ENCODE measurements around the gene FZD7. TPM values are rescaled to one million over a fixed set of nuclear protein-coding genes. Genes with fewer than 3 reads are reported as not detected.

The FZD7 gene
- total RNA-seq, 2 experiments from 2014 or later, result 0.46 to 0.63 TPM

DNA sequence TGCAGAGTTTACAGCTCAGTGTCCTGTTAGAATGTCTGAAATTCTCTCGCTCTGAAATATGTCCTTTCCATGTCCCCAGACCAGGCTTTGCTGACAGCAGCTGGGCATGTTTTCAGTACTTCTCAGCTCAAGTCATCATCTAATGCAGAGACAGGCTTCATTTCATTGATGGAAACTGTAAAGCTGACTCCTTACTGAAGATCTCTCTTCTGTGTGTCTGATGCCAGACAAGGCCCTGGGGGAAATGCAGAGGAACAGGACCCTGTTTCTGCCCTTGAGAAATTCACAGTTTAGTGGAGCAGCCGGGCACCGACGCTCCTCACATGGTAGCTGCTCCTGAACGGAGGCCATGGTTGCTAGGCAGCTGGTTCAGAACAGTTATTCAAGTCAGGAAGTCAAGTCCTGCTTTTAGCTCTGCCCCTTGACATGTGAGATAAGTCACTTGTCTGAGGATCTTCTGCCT lies 24.6 kb upstream of the FZD7 start:
- CTCF ChIA-PET, result no interaction called here

DNA sequence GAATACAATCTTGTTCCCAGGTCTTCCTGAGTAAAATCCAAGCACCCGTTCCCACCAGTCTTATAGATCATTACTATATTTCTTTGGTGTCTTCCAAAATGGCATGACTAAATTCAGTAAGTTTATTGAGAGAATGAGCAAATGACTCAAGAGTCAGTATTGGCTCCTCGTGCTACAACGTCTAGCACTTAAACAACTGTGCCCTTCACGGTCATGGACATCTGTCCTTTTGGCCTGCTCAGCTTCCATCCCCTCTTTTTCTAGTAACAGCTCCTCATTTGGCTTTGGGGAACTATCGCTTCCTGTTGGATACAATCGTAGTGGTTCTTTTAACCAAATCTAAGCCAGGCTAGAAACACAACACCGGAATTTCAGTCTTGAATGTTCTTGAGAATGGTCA lies 24.1 kb upstream of the FZD7 start:
- ChIA-PET POLR2A (no interaction called here), CTCF (no interaction called here)

More for the DNA sequence above, 24.6 kb upstream of the FZD7 start:
- POLR2A ChIA-PET, result no interaction called here

DNA sequence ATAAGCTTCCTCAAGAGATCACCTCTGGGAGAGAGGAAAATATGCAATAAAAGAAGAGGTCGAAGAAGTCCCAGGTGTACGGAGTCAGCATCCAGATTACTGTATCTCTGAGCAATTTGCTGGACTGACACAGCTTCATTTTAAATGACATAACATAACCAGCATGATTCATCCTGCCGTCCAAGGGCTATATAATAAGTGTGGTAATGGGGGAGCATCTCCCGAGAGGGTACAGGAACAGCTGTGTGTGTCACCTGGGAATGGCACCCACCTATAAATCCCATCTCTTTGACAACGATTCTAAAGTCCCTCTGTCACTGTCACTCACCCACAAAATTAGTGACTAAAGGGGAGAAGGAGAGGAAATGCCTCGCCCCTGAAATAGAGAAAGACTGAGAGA lies 19.3 kb upstream of the FZD7 start:
- CTCF ChIA-PET, result no interaction called here
- POLR2A ChIA-PET, result no interaction called here

DNA sequence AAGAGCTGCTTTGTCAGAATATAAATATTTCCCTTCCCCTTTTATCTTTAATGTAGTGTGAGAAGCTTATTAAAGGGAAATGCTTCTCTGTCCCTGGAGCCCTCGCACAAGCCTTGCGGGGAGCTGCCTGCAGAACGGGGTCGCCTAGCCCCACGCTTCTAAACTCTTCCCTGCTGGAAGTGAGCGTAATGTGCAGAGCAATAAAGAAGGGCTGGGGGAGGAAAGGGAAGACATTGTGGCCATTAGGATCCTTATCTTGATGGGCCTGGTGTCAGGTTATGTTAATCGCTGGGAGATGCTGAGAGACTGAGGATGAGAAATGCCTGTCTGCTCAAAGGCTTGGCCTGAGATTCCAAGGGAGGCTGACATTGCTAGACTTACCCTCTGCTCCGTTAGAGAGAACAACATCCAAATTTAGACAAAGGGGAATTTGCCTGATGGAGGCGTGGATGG lies 18.9 kb upstream of the FZD7 start:
- CTCF ChIA-PET, result no interaction called here
- POLR2A ChIA-PET, result no interaction called here

DNA sequence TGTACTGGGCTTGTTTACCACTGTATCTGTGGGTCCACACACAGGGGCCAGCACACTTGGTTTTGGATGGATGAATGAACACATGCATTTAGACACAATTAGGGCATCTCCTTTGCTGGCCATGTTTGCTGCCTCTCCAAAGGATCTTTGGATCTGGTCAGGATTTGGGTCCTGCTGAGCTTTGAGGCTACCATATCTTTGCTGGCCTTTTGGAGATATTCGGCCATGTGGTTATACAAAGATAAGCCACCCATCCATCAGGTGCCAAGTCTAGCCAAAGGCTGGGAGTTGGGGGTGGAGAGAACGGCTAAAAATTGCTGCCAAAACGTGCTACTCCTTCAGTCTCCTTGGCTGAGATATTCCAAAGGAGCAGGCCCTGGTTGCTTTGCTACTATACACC lies 18.2 kb upstream of the FZD7 start:
- ChIA-PET POLR2A (no interaction called here), CTCF (no interaction called here)

DNA sequence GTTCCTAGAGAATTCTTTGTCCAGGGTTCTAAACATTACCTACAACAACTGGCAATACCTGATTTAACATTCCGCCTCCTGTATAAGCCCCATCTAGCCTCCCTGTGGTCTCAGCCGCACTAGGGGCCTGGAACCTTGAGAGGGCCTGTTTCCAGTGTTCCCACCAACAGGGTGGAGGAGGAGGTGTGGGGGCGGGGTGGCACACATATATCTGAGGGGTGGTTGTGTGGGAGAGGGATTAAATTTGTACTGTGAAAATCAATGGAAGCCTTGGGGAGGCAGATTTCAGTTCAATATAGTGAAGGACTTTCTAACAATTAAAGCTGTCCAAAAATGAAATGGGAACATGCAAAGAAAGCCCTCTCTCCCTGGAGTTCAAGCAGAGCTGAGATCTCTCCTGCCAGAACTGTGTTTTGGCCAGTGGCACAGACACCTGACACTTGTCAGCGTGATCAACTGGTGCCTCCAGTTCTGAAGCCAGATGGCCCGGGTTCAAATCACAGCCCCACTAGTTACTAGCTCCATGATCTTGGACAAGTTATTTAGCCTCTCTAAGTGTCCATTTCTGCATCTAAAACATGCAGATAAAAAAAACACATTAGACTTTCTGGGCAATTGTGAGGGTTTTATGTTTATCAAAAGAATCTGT lies 17.0 kb upstream of the FZD7 start:
- ChIA-PET CTCF (no interaction called here), POLR2A (no interaction called here)

DNA sequence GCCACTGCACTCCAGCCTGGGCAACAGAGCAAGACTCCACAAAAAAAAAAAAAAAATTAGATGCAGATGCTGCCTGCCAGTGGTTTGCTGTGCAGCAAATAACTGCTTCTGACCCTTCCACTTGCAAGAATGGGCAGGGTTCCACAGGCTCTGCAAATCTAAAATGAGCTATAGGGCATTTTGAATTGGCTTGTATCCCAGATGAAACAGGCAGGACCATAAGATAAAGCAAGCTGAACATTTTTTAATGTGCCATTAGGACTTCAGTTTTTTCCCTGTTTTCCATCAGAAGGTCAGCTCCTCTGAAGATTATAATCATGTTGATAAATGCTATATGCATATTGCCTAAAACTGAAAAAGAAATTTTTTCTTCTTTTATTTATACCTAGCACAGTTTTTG lies 15.7 kb upstream of the FZD7 start:
- CTCF ChIA-PET, result interaction anchor here (0.7 kb wide), 1 partner anchor 29 kb away, joined by 3 read pairs; no protein-coding TSS in a partner anchor
- POLR2A ChIA-PET, result no interaction called here

DNA sequence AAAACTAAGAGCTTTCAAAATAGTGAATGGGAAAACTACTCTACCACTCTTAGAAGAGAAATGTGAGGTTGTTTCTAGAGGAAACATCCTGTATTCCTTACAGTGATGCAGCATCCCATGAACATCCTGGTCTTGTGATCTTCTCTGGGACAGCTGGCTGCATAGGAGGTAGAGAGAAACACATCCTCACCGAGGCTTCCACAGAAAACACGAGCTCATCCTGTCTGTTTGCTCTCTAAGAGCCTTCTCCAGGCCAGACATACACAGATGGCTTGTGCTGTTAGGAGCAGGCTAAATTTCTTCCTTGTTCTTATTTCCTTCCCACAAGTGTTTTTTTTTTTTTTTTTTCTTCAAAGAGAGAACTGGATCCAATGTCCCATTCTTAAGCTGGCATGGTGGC lies 14.7 kb upstream of the FZD7 start:
- CTCF ChIA-PET, result no interaction called here

DNA sequence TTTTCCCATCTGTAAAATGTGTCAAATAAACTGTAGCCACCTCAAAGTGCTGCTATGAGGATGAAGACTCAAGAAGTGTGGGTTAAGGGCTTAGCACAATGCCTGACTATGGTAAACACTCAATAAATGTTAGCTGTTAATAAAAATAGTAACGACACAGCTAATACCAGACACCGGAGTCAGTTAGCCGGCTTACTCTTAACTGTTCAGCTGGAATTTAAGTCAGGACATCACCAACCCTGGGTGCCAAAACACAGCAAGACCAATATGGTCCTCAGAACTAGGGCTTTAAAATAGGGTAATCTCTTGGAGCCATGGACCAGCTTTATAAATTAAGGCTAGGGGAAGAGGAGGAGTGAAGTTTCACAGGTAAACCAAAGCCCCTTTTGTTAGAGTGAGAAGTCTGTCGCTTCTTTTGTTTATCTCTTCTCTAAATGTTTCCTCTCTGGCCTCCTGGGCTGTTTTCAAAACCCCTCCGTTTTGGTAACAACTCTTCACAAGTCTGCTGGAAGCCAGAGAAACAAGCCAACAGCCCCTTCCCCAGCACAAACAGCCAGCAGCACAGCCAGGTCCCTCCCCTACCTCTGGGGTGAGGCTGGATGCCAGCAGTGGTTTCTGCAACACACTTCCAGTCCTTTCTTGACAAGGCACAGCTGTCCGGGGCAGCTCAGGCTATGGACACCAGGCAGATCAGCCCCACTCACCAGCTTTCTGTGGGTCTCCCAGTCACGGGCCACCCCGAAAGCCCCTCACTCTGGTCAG lies 13.8 kb upstream of the FZD7 start:
- ChIA-PET POLR2A (no interaction called here), CTCF (interaction anchor here (0.6 kb wide), 1 partner anchor 95 kb away, joined by 3 read pairs; no protein-coding TSS in a partner anchor)

More for the DNA sequence above, 14.7 kb upstream of the FZD7 start:
- POLR2A ChIA-PET, result no interaction called here

DNA sequence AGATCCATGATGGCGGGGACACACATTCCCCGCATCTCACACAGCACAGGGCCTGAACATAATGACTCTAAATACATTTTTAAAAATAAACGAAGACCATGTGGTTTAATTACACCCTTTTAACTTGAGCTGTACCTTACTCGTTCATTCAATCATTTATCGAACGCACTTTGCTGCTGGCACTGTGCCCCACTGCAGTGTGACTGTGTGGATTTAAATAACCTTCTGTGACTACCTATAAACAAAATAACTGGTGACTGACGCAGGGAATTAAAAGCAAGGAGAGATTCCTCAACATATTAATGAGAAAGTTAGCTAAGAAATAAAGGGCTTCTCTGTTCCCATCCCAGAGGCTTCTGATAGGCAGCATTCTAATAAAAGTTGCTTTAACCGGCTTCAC lies 10.9 kb upstream of the FZD7 start:
- ChIA-PET POLR2A (no interaction called here), CTCF (no interaction called here)

DNA sequence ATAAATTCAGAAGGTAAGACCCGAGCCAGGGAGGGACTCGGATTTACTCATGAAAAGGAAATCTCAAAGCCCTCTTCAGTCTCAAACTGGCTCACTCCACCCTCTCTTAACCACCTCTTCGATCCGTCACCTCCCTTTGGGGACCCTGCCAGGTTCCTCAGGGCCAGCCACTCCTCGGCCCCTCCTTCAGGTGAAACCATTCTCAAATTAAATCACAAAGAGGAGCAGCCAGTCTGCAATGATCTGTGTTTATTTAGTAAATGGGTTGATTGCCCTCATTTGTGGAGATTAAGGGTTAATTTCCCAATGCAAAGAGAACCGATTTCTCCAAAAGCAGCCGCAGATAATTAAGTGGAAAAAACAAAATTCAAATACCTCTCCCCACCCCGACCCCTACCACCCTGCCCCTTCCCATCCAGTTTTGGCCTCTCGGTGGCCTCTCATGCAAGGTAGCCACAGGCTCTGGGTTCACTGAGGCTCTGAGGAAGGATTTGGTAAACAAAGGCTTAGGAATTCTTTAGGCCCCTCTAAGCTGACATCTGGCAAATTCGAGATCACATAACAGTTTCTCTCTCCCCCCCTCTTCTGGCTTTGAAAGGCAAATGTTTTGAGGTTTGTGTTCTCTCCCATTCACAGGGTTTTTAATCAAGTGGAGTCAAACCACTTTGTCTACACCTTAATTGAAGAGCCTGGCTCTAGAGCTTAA lies 10.3 kb upstream of the FZD7 start:
- POLR2A ChIA-PET, result no interaction called here

DNA sequence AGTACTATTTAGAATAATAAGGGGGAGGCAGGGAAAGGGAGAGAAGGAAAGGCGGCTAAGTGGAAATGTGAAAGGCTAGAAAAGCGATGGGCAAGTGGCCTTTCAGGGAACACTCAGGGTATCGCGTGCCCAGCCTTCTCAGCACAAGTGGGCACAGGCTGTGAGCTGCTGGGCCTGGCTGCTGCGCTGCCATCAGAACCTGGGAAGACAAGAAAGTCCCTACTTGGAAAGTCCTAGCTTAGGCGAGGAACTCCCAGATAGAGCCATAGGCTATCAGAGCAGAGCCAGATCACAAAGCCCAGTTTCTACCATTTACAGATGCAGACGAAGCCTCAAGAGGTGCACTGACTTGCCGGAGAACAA lies 9.8 kb upstream of the FZD7 start:
- POLR2A ChIA-PET, result no interaction called here
- CTCF ChIA-PET, result no interaction called here

More for the DNA sequence above, 10.3 kb upstream of the FZD7 start:
- CTCF ChIA-PET, result no interaction called here

DNA sequence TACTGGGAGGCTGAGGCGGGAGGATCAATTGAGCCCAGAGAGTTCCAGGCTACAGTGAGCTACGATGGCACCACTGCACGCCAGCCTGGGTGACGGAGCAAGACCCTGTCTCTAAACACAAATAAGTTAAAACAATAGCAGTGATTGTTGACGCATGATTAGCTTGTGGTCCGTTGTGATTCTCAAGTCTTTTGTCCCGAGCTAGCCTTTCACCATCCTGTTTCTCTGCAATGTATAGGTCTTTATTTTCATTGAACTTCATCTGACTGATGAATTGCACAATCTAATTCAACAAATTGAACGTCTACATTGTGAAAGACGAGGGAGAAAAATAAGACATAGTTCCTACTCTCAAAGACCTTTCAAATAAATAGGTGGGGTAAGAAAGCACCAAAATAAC lies 8.8 kb upstream of the FZD7 start:
- ChIA-PET CTCF (no interaction called here), POLR2A (no interaction called here)

DNA sequence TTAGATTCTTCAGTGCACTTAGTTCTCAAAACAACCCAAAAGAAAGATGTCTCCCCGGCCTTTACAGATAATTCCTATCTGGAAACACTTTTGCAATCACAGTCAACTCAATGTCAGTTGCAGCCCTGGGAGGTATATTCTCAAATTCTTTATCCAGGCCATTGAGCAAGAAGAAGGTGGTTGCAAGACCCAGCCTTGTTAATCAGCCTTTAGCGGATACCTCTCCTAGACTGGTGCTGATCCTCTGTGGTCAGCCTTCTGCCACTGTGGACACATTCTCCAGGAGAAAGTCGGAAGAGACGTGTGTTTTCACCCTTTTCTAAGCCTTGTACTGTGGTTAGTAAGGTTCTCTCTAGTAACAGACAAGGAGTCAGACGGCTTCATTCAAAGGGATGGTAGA lies 7.8 kb upstream of the FZD7 start:
- ChIA-PET POLR2A (no interaction called here), CTCF (no interaction called here)

DNA sequence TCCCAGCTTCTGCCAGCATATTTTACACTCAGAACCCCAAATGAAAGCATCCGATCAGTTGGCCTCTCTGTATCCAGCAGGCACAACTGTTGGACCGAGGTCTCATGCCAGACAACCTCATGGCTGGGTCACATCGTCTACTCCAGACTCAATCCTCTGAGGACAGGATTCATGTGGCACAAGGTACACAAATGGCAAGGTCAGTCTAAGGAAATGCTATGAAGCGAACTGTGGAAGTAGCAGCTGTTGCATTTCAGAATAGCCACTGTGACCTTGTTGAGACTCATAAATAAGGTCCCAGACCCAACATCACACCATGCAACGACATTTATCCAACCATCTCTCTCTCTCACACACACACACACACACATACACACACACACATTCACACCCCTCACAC lies 7.1 kb upstream of the FZD7 start:
- ChIA-PET CTCF (no interaction called here), POLR2A (no interaction called here)

DNA sequence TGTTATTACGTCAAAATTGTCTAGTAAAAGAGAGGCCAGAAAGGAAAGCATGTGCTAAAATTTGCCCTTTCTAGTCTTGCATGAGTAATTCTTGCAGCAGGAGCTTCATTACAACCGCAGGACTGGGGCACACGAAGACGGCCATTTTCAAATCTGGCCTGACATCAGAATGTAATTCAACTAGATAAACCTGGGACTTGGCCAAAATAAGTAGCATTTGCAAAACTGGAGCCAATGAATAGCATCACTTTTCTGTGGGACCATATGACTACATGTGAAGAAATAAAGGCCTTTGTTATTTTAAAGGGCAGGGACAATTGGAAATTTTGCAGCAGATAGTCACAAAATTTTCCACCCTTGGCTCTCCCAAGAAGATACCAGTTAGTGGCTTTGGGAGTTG lies 3.0 kb upstream of the FZD7 start:
- ChIA-PET CTCF (no interaction called here), POLR2A (no interaction called here)

DNA sequence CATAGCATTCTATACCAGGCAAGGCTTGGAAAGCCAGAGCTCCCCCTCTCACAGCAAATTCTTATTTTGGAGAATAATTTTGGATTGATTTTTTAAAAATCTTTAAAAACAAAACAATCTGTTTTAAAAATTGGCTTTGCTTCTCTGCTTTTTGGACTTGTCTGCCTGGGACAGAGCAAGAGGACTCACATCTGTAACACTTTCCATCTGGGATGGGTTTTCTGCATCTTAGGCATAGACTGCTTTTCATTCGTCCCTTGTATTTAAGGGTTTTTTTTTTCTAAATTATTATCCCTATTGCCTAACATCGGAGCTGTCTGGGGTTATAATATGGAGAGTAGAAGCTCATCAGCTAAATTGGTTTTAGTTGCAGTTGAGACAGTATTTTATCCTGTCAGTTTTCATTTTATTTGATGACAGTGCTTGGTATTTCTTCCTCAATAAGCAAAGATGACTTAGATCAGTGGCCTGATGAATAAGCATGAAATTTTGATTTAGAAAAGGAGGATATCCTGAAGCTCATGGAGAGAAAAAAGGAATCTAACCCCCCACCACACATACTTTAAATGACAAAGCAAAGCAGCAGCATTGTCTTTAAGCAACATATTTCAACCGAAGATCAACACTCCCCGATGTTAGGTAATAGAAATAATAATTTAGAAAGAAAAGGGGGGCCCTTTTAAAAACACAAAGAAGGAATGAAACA lies 2.3 kb upstream of the FZD7 start:
- POLR2A ChIA-PET, result no interaction called here
- CTCF ChIA-PET, result no interaction called here

DNA sequence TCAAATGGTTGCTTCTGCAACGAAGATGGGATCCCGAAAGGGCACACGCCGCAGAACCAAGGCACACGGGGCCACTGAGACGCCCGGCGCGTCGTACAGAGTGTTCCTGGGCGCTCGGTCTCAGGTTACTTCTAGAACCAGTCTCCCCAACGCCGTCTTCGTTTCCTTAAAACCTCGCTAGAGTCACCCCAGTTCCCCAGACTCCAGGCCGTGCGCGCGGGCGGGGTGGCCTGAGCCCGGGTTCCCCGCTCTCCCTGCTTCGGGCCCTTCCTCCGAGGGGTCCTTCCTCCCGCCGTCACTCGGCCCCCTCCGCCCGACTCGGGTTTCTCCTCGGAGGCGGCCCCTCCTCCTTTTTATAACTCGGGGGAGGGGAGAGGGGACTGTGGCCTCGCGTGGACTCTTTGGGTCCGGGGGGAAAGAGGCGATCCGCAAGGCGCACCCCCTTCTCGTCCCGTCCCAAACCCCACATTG lies 774 bp upstream of the FZD7 start:
- ChIA-PET CTCF (no interaction called here), POLR2A (no interaction called here)

DNA sequence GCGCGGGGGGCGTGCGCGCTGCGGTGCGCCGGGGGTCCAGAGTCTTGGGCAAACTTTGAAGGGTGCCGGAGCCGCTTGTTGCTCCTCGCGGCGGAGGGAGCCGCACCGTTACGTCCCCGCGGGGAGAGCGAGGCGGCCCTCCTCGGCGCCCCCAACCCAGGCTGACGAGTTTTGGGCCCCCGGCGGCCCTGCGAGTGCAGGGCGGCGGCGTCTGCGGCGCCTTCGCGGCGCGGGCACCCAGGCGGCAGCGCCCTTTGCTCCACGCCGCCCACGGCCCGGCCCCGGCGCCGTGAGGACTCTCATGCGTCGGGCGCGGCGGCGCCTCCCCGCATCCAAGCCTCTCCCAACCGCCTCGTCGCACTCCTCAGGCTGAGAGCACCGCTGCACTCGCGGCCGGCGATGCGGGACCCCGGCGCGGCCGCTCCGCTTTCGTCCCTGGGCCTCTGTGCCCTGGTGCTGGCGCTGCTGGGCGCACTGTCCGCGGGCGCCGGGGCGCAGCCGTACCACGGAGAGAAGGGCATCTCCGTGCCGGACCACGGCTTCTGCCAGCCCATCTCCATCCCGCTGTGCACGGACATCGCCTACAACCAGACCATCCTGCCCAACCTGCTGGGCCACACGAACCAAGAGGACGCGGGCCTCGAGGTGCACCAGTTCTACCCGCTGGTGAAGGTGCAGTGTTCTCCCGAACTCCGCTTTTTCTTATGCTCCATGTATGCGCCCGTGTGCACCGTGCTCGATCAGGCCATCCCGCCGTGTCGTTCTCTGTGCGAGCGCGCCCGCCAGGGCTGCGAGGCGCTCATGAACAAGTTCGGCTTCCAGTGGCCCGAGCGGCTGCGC lies 814 bp downstream of the FZD7 start:
- CTCF ChIA-PET, result no interaction called here
- POLR2A ChIA-PET, result no interaction called here

Measured in activated CD8-positive, alpha-beta memory T cell treated with anti-CD3 and anti-CD28 coated beads for 36 hours (primary cell).